Transverse colon (tissue), 4 donors: ENCODE results near the gene POU5F2.

Experiments
- EP300 ChIP-seq: sonication (generic); formaldehyde crosslinking; IDR thresholded peaks from one replicate; pipeline ENCODE4 v1.6.1; 2017; ENCODE audit warnings: antibody characterized with exemption, low read depth
- POLR2A ChIP-seq: fragments of 450-650 bp; IDR thresholded peaks from one replicate; pipeline ENCODE4 v1.6.1; 2016; ENCODE audit warnings: antibody characterized with exemption, mild to moderate bottlenecking, moderate library complexity
- POLR2AphosphoS5 ChIP-seq, 3 donors: sonication (generic); formaldehyde crosslinking; IDR thresholded peaks; one replicate each; pipeline ENCODE4 v1.6.1; 2016; ENCODE audit warnings: antibody characterized with exemption in 3 of 3
- TF ChIP-seq, protein P1 (sequence below), 5 experiments: fragments of 200-600 bp in 3 of 5; fragments of 450-650 bp in 2 of 5; sonication (generic) in 3 of 5; IDR thresholded peaks; 1 replicate in 2 of 5; 2 replicates in 3 of 5; pipeline ENCODE4 v1.5.1; 2016 to 2017; ENCODE audit warnings: antibody characterized with exemption in 5 of 5, inconsistent platforms in 3 of 5, mild to moderate bottlenecking in 2 of 5, moderate library complexity in 1 of 5

DNA sequence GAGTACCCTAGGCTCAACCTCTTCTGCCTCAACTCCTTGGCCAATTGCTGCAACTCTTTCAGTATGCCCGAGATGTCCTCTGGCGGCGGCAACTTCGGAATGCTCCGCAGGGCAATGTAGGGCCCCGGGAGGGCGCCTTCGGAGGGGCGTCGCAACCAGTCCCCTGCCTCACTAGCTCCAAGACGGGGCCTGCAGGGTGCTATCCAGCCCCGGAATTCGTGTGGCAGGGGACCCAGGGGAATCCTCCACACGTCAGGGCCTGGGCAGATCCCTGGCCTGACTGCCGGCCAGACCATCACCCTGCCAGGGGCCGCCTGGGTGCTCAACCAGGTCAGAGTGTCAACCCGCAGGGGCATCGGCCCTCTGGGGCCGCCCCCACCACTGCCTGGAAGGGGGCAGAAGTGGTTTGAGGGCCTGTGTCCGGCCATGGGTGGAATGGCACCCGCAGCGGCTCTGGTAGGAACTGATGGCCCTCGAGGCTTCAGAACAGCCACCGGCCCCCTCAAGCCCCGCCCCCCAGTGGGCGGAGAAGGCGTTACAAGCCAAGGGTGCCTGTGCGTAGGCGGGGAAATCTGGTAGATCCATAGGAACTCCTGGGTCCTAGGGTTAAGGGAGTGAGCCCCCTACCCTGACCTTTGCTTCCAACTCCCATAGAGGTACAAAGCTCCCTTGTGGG lies at the start of gene POU5F2:
- TF ChIP-seq, protein P1, sequence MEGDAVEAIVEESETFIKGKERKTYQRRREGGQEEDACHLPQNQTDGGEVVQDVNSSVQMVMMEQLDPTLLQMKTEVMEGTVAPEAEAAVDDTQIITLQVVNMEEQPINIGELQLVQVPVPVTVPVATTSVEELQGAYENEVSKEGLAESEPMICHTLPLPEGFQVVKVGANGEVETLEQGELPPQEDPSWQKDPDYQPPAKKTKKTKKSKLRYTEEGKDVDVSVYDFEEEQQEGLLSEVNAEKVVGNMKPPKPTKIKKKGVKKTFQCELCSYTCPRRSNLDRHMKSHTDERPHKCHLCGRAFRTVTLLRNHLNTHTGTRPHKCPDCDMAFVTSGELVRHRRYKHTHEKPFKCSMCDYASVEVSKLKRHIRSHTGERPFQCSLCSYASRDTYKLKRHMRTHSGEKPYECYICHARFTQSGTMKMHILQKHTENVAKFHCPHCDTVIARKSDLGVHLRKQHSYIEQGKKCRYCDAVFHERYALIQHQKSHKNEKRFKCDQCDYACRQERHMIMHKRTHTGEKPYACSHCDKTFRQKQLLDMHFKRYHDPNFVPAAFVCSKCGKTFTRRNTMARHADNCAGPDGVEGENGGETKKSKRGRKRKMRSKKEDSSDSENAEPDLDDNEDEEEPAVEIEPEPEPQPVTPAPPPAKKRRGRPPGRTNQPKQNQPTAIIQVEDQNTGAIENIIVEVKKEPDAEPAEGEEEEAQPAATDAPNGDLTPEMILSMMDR (IDR thresholded peaks at IDR 0.05), result no peak
- TF ChIP-seq POLR2A, result no peak
- TF ChIP-seq POLR2AphosphoS5 (IDR thresholded peaks at IDR 0.05), result no peak
- TF ChIP-seq EP300, result no peak
